HEK293T (cell line): ENCODE measurements around the gene TBRG4.

Source experiments
- TARDBP ChIP-seq: fragments of 450-650 bp; IDR thresholded peaks from 2 replicates; pipeline ENCODE4 v1.6.1; 2016
- ZNF384 ChIP-seq: fragments of 450-650 bp; IDR thresholded peaks from 2 replicates; pipeline ENCODE4 v1.6.1; 2016

GRCh38 chr7:45081670-45081974 is 29.9 kb downstream of the TBRG4 start:
- TF ChIP-seq TARDBP (no peak), ZNF384 (no peak)
